HG02973 (cell line): ENCODE measurements around the gene CAPN11.

Experiments used
- ATAC-seq: cut with Tn5 transposase; IDR thresholded peaks from one replicate; pipeline ENCODE4 v1.9.1; 2021; ENCODE audit warnings: moderate library complexity; ENCODE audit not compliant: unreplicated experiment

The CAPN11 gene

DNA sequence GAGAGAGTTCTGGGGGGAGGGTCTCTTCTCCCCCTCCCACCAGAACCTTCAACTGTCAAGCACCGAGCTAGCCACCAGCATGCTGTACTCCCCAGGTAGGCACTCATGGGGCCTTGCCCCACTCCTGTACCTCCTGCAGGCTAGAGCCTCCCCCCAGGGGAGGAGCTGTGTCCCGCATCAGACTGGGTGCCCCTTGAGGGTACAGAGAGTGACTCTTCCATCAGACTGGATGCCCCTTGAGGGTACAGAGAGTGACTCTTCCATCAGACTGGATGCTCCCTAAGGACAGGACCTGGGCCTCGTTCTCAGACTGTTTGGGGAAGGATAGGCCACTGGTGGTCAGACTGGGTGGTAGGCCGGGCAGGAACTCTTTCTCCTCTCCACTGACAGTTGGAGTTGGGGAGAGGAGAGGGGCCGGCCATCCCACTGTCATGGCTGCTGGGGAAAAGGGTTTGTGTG lies at the start of gene CAPN11:
Gene CAPN11, plus strand, starts transcription at position 51 of the 459 bp plus-strand sequence. Its CDS starts 29 bp downstream, at position 80.
- ATAC-seq, result no peak

DNA sequence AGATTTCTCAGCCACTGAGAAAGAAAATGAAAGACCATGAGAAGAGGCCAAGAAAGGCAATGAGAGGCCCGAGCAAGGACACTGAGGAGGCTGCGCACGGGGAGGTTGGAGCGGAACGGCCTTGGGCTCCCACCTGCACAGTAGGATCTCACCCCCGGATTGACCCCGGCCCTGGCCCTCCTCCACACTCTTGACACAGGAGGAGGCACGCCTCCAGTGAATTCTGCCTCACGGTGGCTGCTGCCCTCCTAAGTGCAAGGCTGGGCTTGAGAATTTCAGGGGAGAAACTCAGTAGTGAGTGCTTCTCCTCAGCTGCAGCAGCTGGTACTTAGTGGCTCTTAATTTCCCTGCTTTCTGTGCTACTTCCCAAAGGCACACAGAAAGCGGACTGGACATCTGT lies 49.4 kb upstream of the CAPN11 start:
- ATAC-seq, result no peak

- no peak for ATAC-seq
These were observed 48.5 kb upstream of the CAPN11 start for GRCh38 chr6:44110005-44110676.

DNA sequence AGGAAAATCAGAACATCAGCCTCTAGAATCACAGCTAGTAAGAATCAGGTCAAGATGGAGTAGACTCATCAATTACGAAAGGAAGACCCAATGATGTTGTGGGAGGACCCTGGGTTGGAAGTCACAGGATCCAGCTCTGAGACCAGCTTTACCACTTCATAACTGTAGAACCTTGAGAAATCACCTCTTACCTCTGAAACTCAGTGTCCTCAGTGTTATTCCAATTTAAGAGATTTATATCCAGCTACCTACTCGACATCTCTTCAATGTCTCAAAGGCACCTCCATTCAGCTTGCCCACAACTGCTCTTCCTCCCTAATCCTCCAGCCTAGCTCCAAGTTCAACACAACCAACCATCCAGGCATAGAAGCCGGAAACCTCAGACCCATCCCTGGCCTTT lies 47.7 kb upstream of the CAPN11 start:
- ATAC-seq, result no peak

DNA sequence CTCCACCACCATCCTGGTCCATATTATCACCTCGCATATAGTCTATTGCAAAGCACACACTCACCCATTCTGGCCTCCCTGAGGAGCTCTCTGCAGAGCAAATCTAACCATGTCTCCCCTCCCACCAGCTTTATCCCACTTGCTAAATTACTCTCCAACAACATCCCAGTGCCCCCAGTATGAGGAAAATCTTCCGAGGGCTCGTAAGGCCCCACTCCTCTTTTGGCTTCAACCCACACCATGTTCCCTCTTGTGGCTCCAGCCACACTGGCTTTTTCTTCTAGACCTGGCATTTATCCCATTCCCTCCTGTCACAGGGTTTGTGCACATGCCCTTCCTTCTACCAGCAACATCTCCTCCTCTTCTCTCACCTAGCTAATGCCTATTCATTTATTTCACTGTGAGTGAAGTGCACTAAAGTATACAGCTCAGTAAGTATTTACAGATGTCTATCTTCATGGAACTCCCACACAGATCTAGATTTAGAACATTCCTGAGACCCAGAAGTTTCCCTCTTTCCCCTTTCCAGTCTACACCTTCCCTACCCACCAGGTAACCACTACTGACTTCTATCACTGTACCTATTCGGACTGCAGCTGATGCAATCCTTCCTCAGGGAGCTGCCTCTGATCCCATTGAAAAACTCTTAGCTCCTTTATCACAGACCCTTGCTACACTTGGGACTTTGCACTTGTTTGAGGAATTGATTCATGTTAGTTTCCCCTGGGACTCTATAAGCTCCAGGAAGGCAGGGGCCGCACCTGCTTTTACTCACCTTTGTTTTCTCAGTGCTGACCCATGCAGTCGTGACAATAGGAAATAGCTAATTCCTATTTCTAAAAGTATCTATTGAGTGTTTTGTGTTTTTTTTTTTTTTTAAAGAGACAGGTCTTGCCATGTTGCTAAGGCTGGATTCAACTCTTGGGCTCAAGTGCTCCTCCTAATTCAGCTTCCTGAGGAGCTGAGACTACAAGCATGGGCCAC lies 46.9 kb upstream of the CAPN11 start:
- no peak for ATAC-seq

GRCh38 chr6:44113414-44113813 lies 45.2 kb upstream of the CAPN11 start:
- ATAC-seq, result no peak

- no peak for ATAC-seq
These were observed 42.8 kb upstream of the CAPN11 start for GRCh38 chr6:44115866-44116265.

GRCh38 chr6:44116641-44117382 lies 41.8 kb upstream of the CAPN11 start:
- no peak for ATAC-seq

- ATAC-seq, result no peak
These were observed 41.1 kb upstream of the CAPN11 start for GRCh38 chr6:44117397-44118128.

- ATAC-seq, result no peak
These were observed 38.8 kb upstream of the CAPN11 start for GRCh38 chr6:44119704-44120262.

DNA sequence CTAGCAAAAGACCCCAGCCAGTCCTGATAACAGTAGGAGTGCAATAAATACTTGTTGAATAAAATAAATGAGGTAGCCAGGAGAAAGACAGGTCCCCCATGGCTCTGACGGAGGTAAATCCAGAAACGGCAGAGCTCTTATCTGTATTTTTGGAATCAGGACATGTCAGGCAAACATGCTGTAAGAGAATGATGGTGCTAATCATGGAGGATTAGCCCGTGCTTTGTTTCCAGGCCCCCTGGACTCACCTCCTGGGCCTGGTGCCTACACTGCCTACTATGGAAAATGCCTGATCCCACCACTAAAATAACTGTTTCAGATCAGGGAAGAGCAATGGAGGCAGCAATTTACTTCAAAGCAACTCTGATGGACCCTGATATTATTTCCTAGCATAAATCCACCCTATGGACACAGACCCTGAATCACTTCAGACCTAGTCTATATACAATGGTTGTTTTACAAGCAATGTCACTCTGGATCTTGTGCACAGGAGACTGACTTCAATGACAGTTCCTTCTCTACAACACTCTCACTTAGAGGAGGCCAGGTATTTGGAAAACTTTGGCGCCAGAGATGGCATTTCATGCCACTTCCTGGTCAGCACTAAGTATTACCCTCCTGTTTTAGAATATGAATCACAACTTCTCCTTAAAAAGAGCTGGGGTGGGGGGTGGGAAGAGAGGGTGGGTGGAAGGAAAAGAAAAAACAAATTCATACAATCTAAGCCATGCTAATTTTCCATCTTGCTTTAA lies 37.8 kb upstream of the CAPN11 start:
- ATAC-seq, result no peak

DNA sequence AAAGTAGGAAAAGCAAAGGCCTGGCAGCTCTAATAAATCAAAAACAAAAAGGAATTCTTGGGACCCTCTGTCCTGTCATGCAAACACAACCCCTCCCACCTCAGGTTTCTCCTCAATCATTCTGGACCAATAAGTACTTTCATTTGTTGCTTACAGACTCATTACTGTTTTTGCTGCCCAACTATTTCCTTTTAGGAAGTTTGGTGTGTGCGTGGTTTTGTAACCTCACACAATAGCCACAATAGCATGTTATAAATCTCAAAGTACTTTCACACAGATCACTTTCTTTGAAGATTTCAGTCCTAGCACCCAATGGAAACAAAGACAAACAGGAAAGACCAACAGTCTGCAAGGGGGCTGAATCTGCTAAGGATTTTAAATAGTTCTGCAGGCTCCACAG lies 35.8 kb upstream of the CAPN11 start:
- ATAC-seq, result no peak

DNA sequence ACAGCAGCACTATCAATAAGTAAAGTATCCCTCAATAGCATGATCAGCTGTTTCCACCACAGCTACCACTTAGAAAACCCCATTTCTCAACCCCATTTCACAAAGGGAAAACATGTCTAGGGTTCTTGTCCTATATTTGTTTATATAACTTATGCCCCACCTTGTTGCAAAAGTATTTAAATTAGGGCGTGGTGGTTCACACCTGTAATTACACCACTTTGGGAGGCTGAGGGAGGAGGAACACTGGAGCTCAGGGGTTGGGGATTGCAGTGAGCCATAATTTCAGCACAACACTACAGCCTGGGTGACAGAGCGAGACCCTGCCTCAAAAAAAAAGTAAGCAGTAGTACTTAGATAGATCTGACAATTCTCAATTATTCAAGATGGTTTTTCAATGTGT lies 35.1 kb upstream of the CAPN11 start:
- ATAC-seq, result no peak

GRCh38 chr6:44126320-44127149 lies 32.1 kb upstream of the CAPN11 start:
- ATAC-seq, result peak; percentile 37

- ATAC-seq, result peak; percentile 59
These were observed 31.2 kb upstream of the CAPN11 start, which contains the start of the genes MRPL14 and TMEM63B for GRCh38 chr6:44127186-44128019. Gene MRPL14, minus strand, starts transcription at chr6:44127452. Its CDS starts 10,841 bp downstream, at chr6:44116611. Gene TMEM63B, plus strand, starts transcription at chr6:44127554. Its CDS starts 7,031 bp downstream, at chr6:44134585.

DNA sequence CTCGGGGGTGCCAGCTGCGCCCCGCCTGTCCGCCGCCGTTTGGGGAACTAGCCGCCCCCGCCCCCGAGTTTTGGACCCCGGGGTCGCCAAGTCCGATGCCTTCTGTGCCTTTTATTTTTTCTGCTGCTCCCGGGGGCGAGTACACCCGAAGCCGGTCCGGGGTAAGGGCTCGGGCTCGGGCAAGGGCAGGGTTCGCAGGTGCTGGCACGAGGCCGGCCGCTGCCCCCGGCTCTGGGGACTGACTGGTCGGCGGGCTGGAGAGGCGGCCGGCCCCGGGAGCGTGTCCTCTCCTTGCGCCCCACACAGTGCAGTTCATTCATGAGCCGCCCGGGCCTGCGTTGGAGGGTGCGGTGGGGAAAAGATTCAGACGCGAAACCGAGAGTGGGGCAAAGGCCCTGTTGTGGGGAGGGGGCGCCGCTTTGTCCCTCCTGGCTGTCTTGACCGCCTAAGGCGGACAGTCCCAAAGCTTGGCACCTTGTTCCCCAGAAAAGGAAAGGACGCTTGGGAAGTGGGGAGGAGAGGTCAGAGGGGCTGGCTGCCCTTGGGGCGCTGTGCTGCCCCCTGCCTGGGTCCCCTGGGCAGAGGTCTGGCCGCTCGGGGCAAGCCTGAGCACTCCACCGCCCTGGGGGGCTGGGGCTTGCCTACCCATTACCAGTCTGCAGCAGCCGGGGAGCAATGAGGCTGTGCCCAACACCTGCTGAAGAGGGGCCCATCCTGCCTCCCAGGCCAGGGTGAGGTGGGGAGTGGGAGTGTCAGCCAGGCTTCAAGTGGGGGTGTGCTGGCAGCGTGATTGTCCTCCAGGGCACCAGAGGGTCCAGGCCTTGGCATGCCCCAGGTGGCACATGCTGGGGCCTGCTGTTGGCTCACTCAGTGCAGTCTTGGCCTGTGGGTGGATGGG lies 30.4 kb upstream of the CAPN11 start:
- no peak for ATAC-seq
